NCI-H82 treated with DMSO at 0.1 percent for 48 hours (cell line): ENCODE measurements around the gene STIL.
"Not testable (repeated sequence)": the region's sequence is repeated elsewhere in the genome, so short reads cannot be mapped to it uniquely, and the experiment has no call there.

Experiments
- DNase-seq: peaks from one replicate; lab custom pipeline; 2025; ENCODE audit not compliant: unreplicated experiment; lab: John Stamatoyannopoulos, UW

STIL gene

GRCh38 chr1:47313915-47314664 is at the start of gene STIL:
Gene STIL, minus strand, starts transcription at chr1:47314147. Its CDS starts 3,828 bp downstream, at chr1:47310319.
- DNase-seq: peak; percentile 100

GRCh38 chr1:47362828-47363227 is 48.9 kb upstream of the STIL start:
- no peak for DNase-seq

- DNase-seq: no peak
Observed at GRCh38 chr1:47361380-47361779, 47.4 kb upstream of the STIL start.

DNA sequence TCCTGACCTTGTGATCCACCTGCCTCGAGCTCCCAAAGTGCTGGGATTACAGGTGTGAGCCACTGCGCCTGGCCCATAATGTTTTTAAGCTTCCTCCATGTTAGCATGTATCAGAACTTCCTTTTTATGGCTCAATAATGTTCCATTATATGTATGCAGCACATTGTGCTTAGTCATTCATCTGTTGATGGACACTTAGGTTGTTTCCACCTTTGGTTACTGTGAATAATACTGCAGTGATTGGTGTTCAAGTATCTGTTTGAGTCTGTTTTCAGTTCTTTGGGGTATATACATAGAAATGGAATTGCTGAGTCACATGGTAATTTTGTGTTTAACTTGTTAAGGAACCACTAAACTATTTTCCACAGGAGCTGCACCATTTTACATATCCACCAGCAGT is 37.4 kb upstream of the STIL start:
- DNase-seq: no peak

- DNase-seq: no peak
Observed at GRCh38 chr1:47348246-47348645, 34.3 kb upstream of the STIL start.

- no peak for DNase-seq
Observed at GRCh38 chr1:47347735-47348134, 33.8 kb upstream of the STIL start.

DNA sequence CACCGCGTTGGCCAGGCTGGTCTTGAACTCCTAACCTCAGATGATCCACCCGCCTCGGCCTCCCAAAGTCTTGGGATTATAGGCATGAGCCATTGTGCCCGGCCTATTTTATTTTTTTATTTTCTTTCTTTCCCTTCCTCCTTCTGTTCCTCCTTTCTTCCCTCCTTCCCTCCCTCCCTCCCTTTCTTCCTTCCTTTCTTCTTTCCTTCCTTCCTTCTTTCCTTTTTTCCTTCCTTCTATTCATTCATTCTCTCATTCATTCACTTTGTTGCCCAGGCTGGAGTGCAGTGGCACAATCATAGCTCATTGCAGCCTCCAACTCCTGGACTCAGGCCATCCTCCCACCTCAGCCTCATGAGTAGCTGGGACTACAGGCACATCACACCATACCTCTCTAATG is 33.0 kb upstream of the STIL start:
- not testable (repeated sequence) for DNase-seq

DNA sequence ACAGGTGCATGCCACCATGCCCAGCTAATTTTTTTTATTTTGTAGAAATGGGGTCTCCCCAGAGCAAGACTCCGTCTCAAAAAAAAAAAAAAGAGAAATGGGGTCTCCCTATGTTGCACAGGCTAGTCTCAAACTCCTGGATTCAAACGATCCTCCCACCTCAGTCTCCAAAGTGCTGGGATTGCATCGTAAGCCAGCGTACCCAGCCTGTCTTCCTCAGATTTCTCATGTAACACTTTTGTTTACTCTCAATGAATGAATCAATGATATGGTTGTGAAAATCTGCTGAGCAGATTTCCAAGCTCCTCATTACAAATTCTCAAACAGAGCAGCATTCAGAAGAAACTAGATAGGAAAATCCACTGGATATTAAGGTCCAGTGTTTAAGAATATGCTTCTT is 26.3 kb upstream of the STIL start:
- no peak for DNase-seq

DNA sequence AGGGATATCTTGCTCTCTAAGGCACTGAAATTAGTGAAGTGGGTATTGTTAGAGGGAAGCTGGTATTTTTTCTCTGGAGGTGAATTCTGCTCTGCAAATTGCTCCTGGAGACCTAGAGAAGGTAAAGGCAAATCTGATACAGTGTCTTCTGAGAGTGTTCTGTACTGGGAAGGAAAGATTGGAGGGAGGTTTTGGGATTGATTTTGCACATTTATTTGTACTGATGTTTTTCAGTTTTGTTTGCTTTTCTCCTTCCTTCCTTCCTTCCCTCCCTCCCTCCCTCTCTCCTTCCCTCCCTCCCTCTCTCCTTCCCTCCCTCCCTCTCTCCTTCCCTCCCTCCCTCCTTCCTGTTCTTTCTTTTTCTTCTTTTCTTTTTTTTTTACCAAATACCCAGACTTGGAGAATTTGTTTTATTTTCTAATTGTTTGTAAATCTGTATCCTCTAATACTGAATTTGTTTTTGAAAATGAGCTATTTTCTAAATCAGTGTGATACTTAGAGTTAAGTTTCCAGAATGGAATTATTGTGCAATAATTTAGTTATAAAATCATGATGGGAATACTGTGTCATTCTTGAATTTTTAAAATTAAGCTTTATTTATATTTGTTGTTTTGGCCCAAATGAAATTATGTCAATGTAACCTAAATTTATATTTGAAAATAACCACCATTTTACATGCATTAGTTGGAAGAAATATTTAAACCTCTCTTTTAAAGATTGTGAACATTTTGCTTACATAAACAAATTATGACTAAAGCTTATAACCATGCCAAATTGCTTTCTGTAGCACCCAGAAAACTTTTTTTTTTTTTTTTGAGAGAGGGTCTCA is 24.5 kb upstream of the STIL start:
- DNase-seq: no peak

GRCh38 chr1:47337350-47337749 is 23.4 kb upstream of the STIL start:
- DNase-seq: no peak

GRCh38 chr1:47334765-47335435 is 21.0 kb upstream of the STIL start:
- DNase-seq: no peak

- DNase-seq: peak; percentile 21
Observed at GRCh38 chr1:47333922-47334764, 20.2 kb upstream of the STIL start.

- DNase-seq: peak; percentile 74
Observed at GRCh38 chr1:47333578-47333921, 19.6 kb upstream of the STIL start, which contains the start of gene CMPK1. Gene CMPK1, plus strand, starts transcription at chr1:47333790. Its CDS starts 156 bp downstream, at chr1:47333946.

DNA sequence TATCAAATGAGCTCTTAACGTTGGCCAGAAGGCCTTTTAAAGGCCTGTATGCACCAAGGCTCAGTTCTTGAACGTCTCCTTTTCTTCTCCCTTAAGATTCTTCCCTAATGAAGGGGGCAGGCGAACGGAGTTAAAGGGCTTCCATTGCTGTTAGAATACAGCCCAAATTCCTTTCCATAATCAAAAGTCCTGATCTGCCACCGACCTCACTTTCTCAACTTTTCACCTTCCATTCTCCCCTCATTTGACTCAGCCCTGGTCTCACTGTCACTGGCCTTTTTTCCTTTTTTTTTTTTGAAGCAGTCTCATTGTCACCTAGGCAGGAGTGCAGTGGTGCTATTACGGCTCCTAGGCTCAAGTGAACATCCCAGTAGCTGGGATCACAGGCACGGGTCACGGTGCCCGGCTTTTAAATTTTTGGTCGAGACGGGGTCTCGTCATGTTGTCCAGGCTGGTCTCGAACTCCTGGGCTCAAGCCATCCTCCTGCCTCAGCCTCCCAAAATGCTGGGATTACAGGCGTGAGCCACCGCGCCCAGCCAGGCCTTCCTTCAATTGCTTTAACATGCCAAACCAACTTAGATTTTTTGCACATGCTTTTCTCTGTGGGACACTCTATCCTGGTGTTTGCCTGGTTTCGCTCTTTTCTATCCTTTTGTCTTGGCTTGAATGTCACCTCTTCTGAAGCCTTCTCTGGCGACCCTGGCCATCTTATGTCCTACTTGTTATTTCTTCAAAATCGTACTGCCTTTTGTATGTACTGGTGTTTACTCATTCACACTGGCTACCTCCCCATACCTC is 19.0 kb upstream of the STIL start:
- no peak for DNase-seq

GRCh38 chr1:47331875-47332274 is 17.9 kb upstream of the STIL start:
- DNase-seq: no peak

DNA sequence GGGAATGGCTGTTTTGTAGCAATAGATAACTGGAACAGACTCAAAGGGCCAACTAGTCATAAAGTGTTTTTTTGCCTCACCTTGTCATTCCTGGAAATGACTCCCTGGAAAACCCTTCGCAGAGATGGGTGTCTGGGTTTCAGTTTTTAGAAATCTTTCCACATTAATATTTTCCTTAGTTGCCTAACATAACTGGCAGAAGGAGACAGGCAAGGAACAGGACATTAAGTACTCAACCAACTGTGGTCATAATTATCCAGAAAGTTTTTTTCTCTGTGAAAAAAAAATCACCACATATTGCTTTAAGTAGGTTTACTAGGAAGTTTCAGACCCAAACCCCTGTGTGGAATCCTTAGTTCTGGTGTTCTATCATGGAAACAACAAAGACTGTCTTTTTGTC is 16.3 kb upstream of the STIL start:
- DNase-seq: no peak

- no peak for DNase-seq
Observed at GRCh38 chr1:47328992-47329391, 15.0 kb upstream of the STIL start.

DNA sequence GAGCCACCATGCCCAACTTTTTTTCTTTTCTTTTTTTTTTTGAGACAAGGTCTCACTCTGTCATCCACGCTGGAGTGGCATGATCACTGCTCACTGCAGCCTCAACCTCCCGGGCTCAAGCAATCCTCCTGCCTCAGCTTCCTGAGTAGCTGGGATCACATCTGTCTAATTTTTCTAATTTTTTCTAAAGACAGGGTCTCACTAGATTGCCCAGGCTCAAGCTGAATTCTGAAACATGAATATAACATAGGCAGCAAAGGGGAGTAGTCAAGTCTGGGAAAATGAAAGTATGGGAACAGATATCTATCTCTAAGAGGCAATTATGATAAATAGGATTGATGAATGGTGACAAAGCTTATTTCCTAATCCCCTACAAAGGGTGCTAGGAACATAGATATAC is 12.3 kb upstream of the STIL start:
- DNase-seq: no peak

DNA sequence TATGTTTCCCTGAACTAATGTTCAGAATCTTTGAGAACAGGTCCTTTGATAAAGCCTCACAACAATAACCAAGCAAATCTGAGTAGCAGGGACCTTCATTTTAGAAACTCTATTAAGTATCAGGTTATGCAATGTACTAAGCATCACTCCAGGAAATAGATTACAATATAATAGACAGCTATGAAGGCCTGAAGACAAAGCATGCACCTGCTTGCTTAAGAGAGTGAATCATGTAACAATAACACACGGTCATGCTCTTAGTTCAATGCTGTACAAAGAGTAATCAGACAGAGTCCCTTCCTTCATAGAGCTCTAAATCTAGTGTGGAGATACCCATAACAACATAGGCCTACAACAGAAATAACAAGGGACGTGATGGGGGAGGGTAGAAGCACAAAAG is 11.6 kb upstream of the STIL start:
- DNase-seq: no peak

DNA sequence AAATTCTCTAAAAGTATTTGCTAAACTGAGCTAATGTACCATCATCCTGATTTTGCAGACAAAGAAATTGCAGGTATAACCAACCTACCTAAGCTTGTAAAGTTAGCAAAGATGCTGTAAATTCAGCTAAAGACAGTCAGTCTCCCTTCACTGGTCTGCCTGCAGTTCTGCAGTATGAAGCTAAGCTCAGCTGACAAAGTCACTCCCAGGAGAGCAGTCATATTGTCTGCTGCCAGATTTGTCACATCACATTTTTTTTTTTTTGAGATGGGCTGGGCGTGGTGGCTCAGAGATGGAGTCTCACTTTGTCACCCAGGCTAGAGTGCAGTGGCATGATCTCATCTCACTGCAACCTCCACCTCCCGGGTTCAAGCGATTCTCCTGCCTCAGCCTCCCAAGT is 10.7 kb upstream of the STIL start:
- no peak for DNase-seq
